Activated T-cell treated with anti-CD3 and anti-CD28 coated beads, Interleukin-2, amount 50 U/mL, for 1 hour (primary cell): ENCODE measurements around the gene NACA2.
"Not testable (repeated sequence)": the region's sequence is repeated elsewhere in the genome, so short reads cannot be mapped to it uniquely, and the experiment has no call there.

Experiments used
- DNase-seq: peaks from one replicate; pipeline ENCODE4 v3.0.0-alpha.2; 2020

NACA2 gene

DNA sequence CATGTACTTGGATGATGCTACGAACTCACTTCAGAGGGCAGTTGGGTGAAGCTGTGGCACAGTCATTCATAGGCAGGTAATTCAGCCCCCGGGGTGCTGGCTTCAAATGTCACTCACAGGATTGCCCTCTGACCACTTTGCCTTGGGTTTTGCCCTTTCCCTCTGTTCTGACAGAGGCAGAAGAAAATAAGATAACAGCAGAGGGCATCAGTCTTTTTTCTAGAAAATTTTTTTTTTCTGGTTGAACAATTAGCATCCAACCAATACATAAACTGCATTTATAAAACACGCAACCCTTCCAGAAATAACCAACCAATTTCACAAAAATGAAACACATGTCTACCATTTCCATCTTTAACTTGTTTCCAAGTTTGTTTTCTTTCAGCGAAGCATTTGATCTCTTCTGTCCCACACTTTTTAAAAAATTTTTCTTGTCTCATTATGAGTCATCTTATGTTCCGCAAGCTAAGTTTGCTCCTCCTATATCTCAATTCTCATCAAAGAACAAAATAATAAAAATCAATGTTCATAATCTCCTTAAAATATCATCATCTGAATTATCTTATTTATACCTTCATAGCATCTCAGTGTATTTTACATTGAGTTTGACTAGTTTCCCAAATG, 15.6 kb downstream of the NACA2 start:
- DNase-seq = no peak

DNA sequence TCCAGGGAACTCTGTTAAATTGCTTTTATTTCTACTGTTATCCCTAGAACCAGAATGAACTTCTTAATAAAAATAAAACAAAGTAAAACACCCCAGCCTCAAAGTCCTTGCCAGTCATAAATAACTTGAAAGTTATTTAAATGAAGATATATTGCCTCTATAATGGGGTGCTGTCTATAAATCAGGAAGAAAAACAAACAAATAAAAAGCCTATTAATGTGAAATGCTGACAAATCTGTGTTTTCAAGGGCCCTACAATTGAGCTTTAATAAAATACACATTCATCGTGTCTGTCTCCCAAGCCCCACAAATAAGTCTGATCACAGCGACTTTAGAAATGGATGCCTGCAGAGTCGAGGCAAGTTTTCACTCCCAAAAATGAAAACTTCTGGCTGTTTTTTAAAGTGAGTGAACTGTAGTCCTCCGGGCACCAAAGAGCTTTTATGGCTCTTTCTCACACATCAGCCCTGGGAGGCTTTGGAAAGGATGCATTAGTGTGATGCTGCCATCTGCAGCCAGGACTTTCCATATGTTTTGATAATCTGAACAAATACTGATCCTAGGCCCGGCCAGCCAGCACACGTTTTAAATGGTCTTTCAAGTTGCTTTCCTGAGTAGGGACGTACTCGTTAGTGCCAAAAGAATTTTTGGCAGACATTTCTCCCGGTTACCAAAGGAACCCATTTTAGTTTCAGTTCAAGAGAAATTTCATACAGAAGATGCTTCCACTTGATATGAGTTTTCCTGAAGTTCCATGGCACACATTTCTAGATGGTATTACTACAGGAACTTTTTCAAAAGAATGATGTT, 16.3 kb downstream of the NACA2 start:
- DNase-seq = no peak

DNA sequence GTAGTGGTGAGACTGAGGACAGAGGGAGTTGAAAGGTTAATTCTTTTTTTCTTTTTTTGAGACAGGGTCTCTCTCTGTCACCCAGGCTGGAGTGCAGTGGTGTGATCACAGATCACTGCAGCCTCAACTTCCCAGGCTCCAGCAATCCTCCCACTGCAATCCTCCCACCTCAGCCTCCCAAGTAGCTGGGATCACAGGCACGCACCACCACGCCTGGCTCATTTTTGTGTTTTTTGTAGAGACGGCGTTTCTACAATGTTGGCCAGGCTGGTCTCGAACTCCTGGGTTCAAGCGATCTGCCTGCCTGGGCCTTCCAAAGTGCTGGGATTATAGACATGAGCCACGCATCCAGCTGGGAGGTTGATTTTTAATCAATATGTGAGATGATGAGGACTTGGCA, 18.5 kb downstream of the NACA2 start:
- DNase-seq = not testable (repeated sequence)

DNA sequence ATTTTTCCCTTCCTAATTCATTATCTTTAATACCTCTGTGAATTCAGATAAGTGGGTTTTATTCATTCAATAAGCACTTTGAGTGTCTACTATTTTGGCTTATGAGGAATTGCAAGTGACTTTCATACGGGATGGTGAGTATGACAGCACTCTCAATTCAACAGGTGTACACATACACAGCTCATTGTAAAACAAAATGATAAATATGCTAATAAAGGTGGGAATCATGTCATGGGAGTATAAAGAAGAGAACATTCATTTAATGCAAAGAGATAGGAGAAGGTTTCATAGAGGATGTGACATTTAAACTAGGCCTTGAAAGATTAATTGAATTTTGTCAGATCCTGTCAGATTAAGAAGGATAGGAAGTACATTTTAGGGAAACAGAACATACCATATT, 19.4 kb downstream of the NACA2 start:
- no peak for DNase-seq

DNA sequence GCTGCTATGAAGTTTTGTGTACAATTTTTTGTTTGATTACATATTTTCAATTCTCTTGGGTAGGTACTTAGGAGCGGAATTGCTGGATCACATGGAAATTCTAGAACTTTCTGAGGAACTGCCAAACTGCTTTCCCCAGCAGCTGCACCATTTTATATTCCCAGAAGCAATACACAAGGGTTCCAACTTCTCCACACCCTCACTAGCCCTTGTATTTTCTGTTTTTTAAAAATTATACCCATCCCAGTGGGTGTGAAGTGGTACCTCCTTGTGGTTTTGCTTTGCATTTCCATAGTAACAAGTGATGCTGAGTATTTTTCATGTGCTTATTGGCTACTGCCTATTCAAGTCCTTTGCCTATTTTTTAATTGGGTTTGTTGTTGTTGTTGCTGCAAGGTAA, 20.9 kb downstream of the NACA2 start:
- no peak for DNase-seq

- not testable (repeated sequence) for DNase-seq
These were observed 21.5 kb downstream of the NACA2 start for GRCh38 chr17:61569525-61569924.

DNA sequence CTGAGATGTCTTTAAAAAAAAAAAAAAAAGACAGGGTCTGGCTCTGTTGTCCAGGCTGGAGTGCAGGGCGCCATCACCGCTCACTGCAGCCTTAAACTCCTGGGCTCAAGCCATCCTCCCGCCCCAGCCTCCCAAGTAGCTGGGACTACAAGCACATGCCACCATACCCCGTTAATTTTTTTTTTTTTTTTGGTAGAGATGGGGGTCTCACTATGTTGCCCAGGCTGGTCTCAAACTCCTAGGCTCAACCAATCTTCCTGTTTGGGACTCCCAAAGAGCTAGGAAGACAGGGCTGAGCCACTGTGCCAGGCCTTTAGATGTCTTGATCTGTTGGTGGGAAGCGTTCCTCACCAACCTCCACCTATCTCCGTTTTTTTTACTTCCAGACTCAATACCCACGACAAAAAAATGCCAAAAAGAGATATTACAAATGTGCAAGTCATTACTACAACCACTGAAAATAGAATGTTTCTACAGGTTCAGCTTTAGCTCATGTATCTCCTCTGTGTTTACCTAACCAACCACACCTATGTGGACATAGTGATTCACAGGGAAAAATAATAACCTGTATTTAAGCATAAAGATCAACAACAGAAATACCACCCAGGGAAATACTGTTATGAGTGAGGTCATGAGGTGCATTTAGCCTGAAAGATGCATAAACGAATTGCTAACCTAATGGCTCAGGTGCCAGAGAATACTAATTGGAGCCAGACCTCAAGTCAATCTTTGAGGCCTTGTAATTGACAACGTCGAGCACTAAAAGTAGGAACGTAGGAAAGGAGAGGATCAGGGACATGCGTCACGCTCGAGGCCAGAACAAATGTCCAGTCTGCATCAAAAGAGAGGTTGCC, 22.6 kb downstream of the NACA2 start:
- DNase-seq = no peak

- no peak for DNase-seq
These were observed 23.8 kb downstream of the NACA2 start for GRCh38 chr17:61567045-61567802.

GRCh38 chr17:61566448-61566847, 24.6 kb downstream of the NACA2 start:
- DNase-seq = not testable (repeated sequence)

DNA sequence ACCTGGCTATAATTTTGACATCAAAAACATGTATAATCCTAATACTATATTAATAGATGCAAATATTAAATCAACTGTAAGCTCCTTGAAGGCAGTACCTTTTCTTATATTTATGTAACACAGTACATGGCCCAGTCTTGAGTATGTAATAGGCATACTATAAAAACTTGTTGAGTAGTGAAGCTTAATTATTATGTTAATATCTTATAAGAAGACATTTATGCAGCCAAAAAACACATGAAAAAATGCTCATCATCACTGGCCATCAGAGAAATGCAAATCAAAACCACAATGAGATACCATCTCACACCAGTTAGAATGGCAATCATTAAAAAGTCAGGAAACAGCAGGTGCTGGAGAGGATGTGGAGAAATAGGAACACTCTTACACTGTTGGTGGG, 25.2 kb downstream of the NACA2 start:
- DNase-seq = not testable (repeated sequence)

DNA sequence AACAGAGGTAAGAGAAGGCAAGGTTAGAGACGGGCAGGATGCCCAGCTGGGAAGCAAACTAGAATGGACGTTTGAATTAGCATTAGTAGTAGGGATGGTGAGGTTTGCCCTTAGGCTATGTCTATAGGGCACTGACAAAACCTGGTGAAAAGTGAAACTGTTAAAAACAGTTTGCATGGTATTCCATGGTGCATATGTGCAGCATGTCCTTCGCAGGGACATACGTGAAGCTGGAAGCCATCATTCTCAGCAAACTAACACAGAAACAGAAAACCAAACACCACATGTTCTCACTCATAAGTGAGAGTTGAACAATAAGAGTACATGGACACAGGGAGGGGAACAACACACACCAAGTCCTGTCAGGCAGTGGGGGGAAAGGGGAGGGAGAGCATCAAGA, 25.8 kb downstream of the NACA2 start:
- no peak for DNase-seq

- DNase-seq = no peak
These were observed 28.7 kb downstream of the NACA2 start for GRCh38 chr17:61562287-61562686.

DNA sequence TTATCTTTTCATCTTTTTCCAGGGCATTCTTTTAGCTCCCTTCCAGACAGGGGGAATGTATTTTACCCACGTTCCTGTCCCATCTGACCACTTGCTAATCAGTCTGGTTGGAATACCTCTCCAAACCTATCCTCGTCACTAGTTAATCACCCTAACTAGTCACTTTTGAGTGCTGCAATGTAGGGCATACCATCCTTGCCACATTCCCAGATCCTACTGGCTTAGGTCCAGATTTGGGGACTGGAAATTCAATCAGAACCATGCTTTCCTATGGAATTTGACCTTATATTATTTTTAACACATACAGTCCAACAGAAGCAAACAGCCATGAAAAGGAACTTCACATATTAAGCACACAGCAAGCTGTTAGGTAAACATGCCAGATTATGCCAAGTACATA, 29.7 kb downstream of the NACA2 start:
- no peak for DNase-seq

- DNase-seq = no peak
These were observed 30.9 kb downstream of the NACA2 start for GRCh38 chr17:61560071-61560470.

DNA sequence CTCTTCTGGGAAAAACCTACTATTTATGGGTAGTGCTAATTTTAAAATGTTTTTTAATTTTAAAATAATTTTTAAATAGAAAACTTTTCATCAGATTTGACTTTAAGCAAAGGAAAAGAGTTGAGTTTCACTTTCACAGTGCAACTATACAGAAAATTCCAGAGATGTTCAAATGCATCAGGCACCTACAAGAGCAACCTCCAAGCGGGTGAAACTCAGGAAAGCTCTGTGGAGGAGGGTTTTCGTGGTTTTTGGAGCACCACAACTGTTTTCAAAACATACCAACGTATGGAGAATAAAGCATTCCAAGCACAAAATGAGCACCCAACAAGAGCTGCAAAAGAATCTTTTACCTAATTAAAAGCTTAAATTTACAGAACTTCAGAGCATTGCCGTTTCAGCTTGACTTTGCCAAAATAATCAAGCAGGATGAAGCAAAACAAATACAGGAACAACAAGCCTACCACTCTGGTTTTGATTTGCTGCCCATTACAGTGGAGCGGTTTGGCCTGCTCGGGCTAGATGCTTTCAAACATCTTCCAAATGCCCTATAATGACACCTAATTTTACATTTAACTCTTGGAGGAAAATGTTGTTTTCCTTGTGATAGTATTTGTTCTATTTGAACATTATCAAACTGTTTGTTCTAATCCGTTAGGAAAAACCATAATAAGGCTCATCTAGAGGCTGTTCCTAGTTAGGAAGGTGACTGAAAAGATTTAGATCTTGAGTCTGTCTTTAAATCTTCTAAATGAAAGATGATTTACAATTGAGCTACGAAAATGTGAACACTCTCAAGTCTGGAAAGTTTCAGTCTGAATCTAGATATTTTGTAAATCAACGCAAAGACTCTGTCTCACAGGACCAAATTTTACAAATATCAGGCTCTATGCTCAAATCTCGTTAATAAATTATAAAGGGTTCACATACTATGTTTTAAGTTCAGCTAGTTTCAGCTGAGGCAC, 34.5 kb downstream of the NACA2 start:
- DNase-seq = no peak

DNA sequence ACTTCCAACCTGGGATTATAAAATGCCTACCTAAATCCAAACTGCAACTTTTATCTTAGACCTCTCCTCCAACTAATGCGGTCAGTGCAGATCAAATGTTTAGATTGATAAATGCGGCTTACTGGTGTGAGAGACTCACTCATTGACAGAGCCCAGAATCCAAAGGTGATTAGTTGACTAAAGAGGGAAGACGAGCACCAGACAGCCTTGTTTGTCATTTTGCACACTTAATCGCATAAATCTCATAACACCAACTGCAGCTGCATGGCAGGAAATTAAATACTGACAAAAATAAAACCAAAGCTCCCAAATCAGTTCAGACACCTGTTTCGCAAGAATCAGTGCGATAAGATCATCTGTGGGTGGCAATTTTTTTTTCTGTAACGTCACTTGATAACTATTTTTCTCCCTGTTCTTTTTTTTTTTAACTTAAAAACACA, 35.9 kb downstream of the NACA2 start:
- no peak for DNase-seq

DNA sequence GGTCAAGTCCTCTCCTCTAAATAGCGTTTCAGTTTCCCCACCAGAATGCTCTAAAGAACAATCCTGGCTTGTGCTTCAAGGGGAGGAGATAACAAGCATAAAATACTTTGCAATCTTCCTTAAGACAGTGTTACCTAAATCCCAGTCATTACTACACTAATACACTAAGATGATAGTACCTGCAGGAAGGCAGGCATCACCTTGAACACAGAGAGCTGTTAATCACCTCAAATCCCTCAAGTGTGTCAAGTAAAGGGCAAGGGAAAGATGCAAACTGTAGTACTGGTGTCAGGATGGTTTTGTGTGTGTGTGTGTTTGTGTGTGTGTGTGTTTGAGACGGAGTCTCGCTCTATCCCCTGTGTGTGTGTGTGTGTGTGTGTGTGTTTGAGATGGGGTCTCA, 36.8 kb downstream of the NACA2 start:
- DNase-seq = no peak

DNA sequence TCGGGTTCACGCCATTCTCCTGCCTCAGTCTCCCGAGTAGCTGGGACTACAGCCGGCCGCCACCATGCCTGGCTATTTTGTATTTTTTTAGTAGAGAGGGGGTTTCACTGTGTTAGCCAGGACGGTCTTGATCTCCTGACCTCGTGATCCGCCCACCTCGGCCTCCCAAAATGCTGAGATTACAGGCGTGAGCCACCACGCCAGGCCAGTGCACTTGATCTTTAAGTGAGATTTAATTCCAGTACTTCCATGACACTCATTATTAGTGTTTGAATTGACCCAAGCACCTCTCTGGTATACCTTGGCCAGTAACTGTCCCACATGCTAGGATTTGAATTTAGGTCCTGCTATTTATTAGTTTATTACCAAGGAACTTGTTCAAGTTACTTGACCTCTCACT, 38.5 kb downstream of the NACA2 start:
- DNase-seq = not testable (repeated sequence)

DNA sequence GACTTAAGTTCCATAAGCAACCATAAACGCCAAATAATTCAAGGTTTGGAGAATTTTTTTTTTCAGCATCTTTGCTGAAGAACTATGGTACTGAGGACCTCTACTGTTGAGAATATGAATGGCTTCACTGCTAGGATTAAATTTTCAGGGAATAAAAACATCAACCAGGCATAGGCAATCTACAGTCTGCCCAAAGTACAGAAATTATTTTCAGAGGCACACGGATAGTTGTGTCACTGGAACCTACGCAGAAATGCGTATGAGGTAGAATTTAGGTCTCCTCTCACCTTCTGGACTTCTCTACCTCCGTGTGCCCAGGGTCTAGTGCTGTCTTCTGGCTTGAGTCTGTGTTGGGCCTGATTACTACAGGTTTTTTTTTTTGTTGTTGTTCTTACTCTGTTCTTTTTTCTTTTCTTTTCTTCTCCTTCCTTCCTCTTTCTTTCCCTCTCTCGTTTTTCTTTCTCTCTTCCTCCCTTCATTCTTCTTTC, 39.7 kb downstream of the NACA2 start:
- DNase-seq = no peak

DNA sequence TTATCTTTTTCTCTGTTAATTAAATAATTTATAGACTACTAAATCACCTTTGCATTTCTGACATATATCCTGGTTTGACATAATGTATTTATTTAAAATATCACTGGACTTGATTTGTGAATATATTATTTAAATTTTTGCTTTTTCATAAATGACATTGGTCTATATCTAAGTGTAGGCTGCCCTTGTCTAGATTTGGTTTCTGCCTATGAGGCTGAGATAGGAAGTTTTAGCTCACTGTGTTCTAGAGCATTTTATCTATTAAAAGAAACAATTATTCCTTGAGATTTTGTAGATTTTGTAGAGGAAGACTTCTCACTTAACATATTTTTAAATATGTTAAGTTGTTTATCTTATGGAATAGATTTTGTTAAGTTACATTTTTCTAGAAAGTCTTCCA, 43.9 kb downstream of the NACA2 start:
- DNase-seq = no peak

- no peak for DNase-seq
These were observed 45.6 kb downstream of the NACA2 start for GRCh38 chr17:61545335-61545938.
